Esophagus muscularis mucosa (tissue), 4 donors: ENCODE measurements around the gene TRIM33. TPM values are rescaled to one million over a fixed set of nuclear protein-coding genes. Genes with fewer than 3 reads are reported as not detected.

ENCODE experiments used
- DNase-seq: peaks from one replicate; pipeline ENCODE4 v3.0.0-alpha.2; 2017; ENCODE audit errors: extremely low spot score
- H3K27ac ChIP-seq, 4 donors: fragments of 200-600 bp; sonication (generic); replicated peaks in 1 of 4; 1 replicate in 3 of 4; 2 replicates in 1 of 4; pipeline ENCODE4 v1.5.1; 2016 to 2019; ENCODE audit warnings: mild to moderate bottlenecking in 1 of 4
- H3K27me3 ChIP-seq, 4 donors: fragments of 200-600 bp; sonication (generic); one replicate each; pipeline versions ENCODE4 v1.5.1 to v1.6.0; 2016 to 2019
- H3K36me3 ChIP-seq, 4 donors: fragments of 200-600 bp; sonication (generic); one replicate each; pipeline ENCODE4 v1.5.1; 2016 to 2019
- H3K4me1 ChIP-seq, 4 donors: fragments of 200-600 bp; sonication (generic); one replicate each; pipeline ENCODE4 v1.5.1; 2016 to 2019
- H3K4me3 ChIP-seq, 4 donors: fragments of 200-600 bp; sonication (generic); 1 replicate in 2 of 4; 2 replicates in 2 of 4; pipeline ENCODE4 v1.5.1; 2016 to 2019; ENCODE audit warnings: mild to moderate bottlenecking in 4 of 4, moderate library complexity in 1 of 4
- H3K9me3 ChIP-seq, 4 donors: fragments of 200-600 bp; sonication (generic); 1 replicate in 3 of 4; 2 replicates in 1 of 4; pipeline ENCODE4 v1.5.1; 2016 to 2019
- EP300 ChIP-seq: sonication (generic); formaldehyde crosslinking; IDR thresholded peaks from one replicate; pipeline ENCODE4 v1.6.1; 2017; ENCODE audit warnings: antibody characterized with exemption
- POLR2A ChIP-seq: fragments of 450-650 bp; IDR thresholded peaks from one replicate; pipeline ENCODE4 v1.6.1; 2017; ENCODE audit warnings: antibody characterized with exemption, moderate library complexity, mild to moderate bottlenecking, low read depth
- POLR2AphosphoS5 ChIP-seq, 2 donors: sonication (generic); formaldehyde crosslinking; IDR thresholded peaks; one replicate each; pipeline ENCODE4 v1.6.1; 2017; ENCODE audit warnings: antibody characterized with exemption in 2 of 2
- WGBS: methylation state at CpG from one replicate; pipeline ENCODE4 v1.1.5; 2018; 5-methylcytosine and 5-hydroxymethylcytosine counted together
- intact Hi-C: fragments of 100-400 bp; cut with DNase I; formaldehyde crosslinking; loops from one replicate; pipeline ENCODE4 v1.15.1; 2023
- total RNA-seq, 4 donors: library from RNA; depleted of rRNA; stranded (reverse); fragments of >200 nt; gene quantifications; one replicate each; pipeline versions ENCODE4 v1.1.0 to v1.2.1, GENCODE V29; 2016
- TF ChIP-seq, protein P1 (sequence below), 3 experiments: fragments of 200-600 bp in 2 of 3; fragments of 450-650 bp in 1 of 3; sonication (generic) in 2 of 3; IDR thresholded peaks; one replicate each; pipeline ENCODE4 v1.5.1; 2017 to 2019; ENCODE audit warnings: antibody characterized with exemption in 3 of 3, mild to moderate bottlenecking in 2 of 3, moderate library complexity in 1 of 3

Gene TRIM33
- total RNA-seq, 4 donors from 2014 or later: 28.0 to 36.6 (median 29.5) TPM

DNA sequence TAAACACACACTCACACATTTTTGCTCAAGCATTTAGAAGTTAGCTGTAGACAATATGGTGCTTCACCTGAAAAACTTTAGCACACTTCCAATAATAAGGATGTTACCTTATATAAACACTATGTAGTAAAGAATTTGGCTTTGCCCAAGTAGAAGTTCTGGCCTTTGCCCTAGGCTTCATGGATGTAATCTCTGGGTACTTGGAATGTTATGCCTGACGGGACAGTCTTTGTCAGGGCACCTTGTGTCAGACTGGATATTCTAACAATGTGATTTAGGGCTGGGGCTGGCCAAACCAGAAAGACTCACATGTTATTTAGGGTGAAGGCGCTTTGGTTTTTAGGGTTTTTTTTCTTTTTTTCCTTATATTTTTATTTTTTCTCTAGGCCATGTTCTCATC, 34.8 kb upstream of the TRIM33 start:
- H3K36me3 ChIP-seq: no peaks in the 10 kb centered on the region
- TF ChIP-seq, protein P1, sequence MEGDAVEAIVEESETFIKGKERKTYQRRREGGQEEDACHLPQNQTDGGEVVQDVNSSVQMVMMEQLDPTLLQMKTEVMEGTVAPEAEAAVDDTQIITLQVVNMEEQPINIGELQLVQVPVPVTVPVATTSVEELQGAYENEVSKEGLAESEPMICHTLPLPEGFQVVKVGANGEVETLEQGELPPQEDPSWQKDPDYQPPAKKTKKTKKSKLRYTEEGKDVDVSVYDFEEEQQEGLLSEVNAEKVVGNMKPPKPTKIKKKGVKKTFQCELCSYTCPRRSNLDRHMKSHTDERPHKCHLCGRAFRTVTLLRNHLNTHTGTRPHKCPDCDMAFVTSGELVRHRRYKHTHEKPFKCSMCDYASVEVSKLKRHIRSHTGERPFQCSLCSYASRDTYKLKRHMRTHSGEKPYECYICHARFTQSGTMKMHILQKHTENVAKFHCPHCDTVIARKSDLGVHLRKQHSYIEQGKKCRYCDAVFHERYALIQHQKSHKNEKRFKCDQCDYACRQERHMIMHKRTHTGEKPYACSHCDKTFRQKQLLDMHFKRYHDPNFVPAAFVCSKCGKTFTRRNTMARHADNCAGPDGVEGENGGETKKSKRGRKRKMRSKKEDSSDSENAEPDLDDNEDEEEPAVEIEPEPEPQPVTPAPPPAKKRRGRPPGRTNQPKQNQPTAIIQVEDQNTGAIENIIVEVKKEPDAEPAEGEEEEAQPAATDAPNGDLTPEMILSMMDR (IDR thresholded peaks at IDR 0.05): no peak
- no peak for TF ChIP-seq POLR2AphosphoS5 (IDR thresholded peaks at IDR 0.05)
- TF ChIP-seq EP300: no peak
- TF ChIP-seq POLR2A: no peak
- H3K9me3 ChIP-seq: no peaks in the 10 kb centered on the region
- no peaks in the 10 kb centered on the region for H3K27me3 ChIP-seq
- H3K4me3 ChIP-seq: no peak overlapping the region
- no peaks in the 10 kb centered on the region for H3K4me1 ChIP-seq
- no peak for DNase-seq
- 92% methylated on average over 2 of the region's 2 CpGs for WGBS
- no peak overlapping the region for H3K27ac ChIP-seq
- intact Hi-C loops: no loop called here

GRCh38 chr1:114545315-114545714, 34.3 kb upstream of the TRIM33 start:
- DNase-seq: no peak
- TF ChIP-seq EP300: no peak
- TF ChIP-seq, protein P1 (IDR thresholded peaks at IDR 0.05): no peak
- TF ChIP-seq POLR2A: no peak
- no peak for TF ChIP-seq POLR2AphosphoS5 (IDR thresholded peaks at IDR 0.05)
- H3K27me3 ChIP-seq: no peaks in the 10 kb centered on the region
- no peaks in the 10 kb centered on the region for H3K9me3 ChIP-seq
- H3K27ac ChIP-seq: no peak overlapping the region
- WGBS: 69% methylated on average over 1 of the region's 1 CpG
- H3K4me1 ChIP-seq: no peaks in the 10 kb centered on the region
- H3K36me3 ChIP-seq: no peaks in the 10 kb centered on the region
- intact Hi-C loops: no loop called here
- no peak overlapping the region for H3K4me3 ChIP-seq

- intact Hi-C loops: no loop called here
- no peak for TF ChIP-seq POLR2AphosphoS5 (IDR thresholded peaks at IDR 0.05)
- TF ChIP-seq, protein P1 (IDR thresholded peaks at IDR 0.05): no peak
- no peak for TF ChIP-seq EP300
- no peak for TF ChIP-seq POLR2A
- 65% methylated on average over 6 of the region's 6 CpGs for WGBS
These were observed 29.8 kb upstream of the TRIM33 start for GRCh38 chr1:114540821-114541220.

GRCh38 chr1:114540272-114540671, 29.3 kb upstream of the TRIM33 start:
- Histone ChIP-seq H3K4me3 (no peak overlapping the region), H3K9me3 (no peaks in the 10 kb centered on the region), H3K4me1 (no peaks in the 10 kb centered on the region), H3K27ac (no peak overlapping the region), H3K36me3 (no peaks in the 10 kb centered on the region), H3K27me3 (no peaks in the 10 kb centered on the region)
- TF ChIP-seq, protein P1 (IDR thresholded peaks at IDR 0.05): no peak
- TF ChIP-seq EP300 (no peak), POLR2A (no peak), POLR2AphosphoS5 (IDR thresholded peaks at IDR 0.05) (no peak)
- DNase-seq: no peak
- WGBS: 62% methylated on average over 3 of the region's 3 CpGs
- intact Hi-C loops: no loop called here

More at GRCh38 chr1:114540821-114541220, 29.8 kb upstream of the TRIM33 start:
- no peak for DNase-seq
- Histone ChIP-seq H3K36me3 (no peaks in the 10 kb centered on the region), H3K4me3 (no peak overlapping the region), H3K4me1 (no peaks in the 10 kb centered on the region), H3K27ac (no peak overlapping the region), H3K9me3 (no peaks in the 10 kb centered on the region), H3K27me3 (no peaks in the 10 kb centered on the region)

GRCh38 chr1:114536043-114536442, 25.0 kb upstream of the TRIM33 start:
- Histone ChIP-seq H3K27me3 (no peaks in the 10 kb centered on the region), H3K4me3 (no peak overlapping the region), H3K4me1 (no peaks in the 10 kb centered on the region), H3K27ac (no peak overlapping the region), H3K9me3 (no peaks in the 10 kb centered on the region), H3K36me3 (no peaks in the 10 kb centered on the region)
- intact Hi-C loops: no loop called here
- TF ChIP-seq POLR2AphosphoS5 (IDR thresholded peaks at IDR 0.05) (no peak), EP300 (no peak), POLR2A (no peak)
- TF ChIP-seq, protein P1 (IDR thresholded peaks at IDR 0.05): no peak
- 93% methylated on average over 6 of the region's 7 CpGs for WGBS
- DNase-seq: no peak
